HG02610 (cell line): ENCODE results near the gene RABGAP1.

Experiments used
- ATAC-seq: cut with Tn5 transposase; IDR thresholded peaks from one replicate; pipeline ENCODE4 v1.9.1; 2021; ENCODE audit warnings: mild to moderate bottlenecking, moderate library complexity; ENCODE audit not compliant: unreplicated experiment

RABGAP1 gene

DNA sequence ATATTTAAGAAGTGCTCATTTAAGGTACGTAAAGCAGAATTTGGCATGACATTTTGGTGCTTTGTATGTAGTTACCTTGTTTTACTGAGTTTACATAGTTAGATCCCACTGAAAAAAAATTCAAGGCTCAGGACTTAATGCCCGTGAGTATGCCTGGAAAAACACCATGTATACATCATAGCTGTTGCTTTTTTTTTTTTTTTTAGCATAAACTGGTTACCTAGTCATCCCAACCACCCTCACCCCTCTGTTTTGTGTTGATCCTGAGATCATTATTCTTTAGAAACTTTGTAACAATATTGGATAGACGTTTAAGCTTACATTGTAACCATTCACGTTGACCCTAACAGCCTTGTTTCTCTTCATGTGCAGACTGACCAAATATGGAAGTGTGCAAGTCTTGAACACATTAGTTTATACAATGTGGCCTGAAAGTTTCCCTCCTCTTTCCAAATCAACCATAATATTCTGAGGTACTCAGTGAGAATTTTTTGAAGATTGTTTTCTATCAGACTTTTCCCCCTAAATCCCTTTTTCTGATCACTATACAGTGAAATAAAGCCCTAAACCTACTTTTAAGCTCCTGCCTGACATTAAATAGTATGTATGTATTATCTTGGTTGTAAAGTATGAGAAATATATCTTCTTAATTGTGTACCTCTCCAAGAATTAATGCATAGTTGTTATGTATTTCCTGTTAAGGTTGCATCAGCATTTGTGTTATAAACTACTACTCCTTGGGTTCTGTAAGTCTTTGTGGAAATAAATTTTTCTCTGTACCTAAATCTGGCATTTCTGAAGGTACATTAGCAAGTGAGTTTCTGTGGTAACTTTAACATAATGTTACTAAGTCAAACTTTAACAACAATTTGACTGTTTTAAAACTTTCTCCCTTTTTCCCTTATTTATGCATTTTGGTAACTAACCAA is 4.4 kb downstream of the RABGAP1 start:
- no peak for ATAC-seq

- ATAC-seq: no peak
Measured at GRCh38 chr9:122946461-122947005, 5.7 kb downstream of the RABGAP1 start.

- ATAC-seq: peak; percentile 53
Measured at GRCh38 chr9:122948313-122948712, 7.5 kb downstream of the RABGAP1 start.

DNA sequence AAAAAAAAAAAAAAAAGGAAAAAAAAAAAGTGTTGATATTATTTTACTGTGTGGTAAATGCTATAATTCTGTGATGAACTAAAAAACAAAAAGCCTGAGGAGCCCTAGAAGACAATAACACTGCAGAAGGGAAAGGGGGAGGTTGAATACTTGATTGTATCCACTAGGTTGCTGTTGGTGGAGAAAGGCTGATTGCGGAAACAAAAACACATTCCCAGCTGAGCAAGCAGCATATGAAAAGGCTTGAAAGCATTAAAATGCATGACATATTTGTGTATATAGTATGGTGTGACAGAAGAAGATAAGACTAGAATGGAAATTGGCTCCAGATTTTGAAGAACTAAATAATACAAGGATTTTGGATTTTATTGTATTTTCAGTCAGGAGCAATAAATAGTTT is 8.9 kb downstream of the RABGAP1 start:
- no peak for ATAC-seq

DNA sequence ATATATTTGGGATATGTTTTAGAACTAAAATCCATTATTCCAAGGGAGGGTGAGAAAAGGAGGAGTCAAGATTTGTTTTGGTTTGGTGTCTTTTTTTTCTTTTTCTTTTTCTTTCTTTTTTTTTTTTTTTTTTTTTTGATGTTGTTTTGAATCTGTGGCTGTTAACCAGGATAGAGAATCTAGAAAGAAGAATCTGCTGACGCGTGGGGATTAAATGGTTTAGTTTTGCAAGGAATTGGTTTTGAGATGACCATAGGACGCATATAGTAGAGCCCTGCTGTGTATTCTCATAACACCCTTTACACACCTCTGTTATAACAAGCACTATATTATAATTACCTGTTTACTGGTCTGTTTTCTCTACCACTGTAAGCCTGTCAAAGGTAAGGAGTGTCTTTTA is 9.4 kb downstream of the RABGAP1 start:
- no peak for ATAC-seq

- no peak for ATAC-seq
Measured at GRCh38 chr9:122951056-122951455, 10.2 kb downstream of the RABGAP1 start.

- no peak for ATAC-seq
Measured at GRCh38 chr9:122954253-122954691, 13.5 kb downstream of the RABGAP1 start.

DNA sequence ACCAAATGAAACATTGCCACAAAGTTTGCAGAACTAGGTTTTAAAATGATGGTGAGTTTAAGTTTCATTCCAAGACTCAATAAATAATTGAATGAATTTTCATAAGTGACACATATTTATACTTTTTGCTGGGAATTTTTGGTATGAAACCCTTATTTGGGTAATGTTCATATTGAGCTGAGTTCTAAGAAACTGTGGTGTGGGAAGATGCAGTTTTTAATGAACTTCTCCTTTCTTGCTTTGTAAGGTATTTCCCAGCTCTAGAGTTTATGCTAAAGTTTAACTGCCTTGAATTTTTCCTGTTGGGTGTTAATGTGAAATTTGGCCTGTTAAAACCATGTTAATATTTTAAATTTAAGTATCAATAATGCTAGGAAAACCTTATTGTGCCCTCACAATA is 15.1 kb downstream of the RABGAP1 start:
- ATAC-seq: no peak

GRCh38 chr9:122961139-122961538 is 20.3 kb downstream of the RABGAP1 start:
- ATAC-seq: no peak

DNA sequence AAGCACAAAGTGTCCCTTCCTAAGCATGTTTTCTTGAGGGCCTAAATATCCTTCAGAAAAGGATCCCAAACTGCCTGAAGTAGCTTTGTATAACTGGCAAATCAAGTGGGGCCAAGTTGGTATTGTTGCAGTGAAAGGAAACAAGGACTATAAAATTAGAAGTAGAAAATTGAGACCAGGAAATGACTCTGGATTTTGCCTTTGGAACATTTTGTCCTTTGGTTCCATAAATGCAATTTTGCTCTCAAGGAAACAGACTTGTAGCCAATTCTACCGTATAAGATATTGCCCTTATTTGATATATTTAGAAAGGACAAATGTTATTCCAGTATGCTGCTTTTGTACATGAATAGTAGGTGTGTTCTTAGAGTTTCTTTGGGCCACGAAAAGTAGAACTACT is 34.4 kb downstream of the RABGAP1 start:
- no peak for ATAC-seq

GRCh38 chr9:122978601-122979000 is 37.8 kb downstream of the RABGAP1 start:
- no peak for ATAC-seq

GRCh38 chr9:122986010-122986409 is 45.2 kb downstream of the RABGAP1 start:
- ATAC-seq: no peak

DNA sequence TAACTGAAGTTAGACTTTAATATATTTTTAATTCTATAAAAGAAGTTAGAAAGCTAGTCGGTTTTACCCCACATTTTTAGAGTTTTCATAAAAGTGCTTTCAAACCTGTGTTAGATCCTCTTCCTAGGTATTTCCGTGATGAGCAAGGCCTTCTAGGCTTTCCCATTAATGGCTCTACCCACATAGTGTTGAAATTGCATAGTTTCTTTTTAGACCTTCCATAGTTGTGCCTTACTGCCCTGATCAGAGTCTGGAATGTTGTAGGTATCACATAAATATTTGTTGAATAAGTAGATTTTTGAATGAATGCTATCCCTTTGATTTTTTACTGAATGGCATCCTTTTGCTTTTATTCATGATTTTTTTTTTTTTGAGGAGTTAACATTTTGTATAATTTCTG is 47.3 kb downstream of the RABGAP1 start:
- no peak for ATAC-seq

GRCh38 chr9:122988920-122989621 is 48.3 kb downstream of the RABGAP1 start:
- peak; percentile 88 for ATAC-seq

DNA sequence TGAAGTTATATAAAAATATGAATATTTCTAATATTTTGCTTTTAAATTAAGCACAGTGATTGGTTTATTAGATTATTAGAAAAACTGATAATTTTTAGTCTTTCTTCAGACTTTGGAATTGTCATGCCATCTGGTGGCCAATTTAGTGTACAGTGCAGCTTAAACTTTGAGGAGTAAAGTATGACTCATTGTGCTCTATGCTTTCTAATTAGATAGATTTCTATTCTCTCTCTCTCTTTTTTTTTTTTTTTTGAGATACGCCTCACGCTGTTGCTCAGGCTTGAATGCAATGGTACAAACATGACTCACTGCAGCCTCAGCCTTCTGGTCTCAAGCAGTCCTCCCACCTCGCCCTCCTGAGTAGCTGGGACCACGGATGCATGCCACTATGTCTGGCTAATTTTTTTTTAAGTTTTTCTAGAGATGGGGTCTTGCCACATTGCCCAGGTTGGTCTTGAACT is 50.6 kb downstream of the RABGAP1 start:
- ATAC-seq: peak; percentile 47

DNA sequence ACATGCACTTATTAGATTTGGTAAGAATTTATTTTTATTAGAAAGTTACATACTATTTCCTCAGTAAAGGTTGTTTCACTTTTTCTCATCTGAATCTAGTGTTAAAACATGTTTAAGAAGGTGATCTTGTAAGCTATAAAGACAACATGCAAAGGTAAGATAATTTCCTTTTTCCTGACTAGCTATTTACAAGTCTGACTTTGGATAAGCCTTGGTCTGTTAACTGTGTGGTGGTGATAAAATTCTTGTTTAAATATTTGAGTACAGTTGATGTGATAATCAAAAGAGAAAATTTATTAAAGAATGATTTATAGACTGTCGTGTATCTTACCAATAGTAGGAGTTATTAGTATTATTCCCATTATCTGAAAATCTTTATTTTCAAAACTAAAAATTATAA is 55.8 kb downstream of the RABGAP1 start:
- no peak for ATAC-seq

- no peak for ATAC-seq
Measured at GRCh38 chr9:122998448-122998847, 57.6 kb downstream of the RABGAP1 start.

- no peak for ATAC-seq
Measured at GRCh38 chr9:123000371-123001068, 59.7 kb downstream of the RABGAP1 start.

DNA sequence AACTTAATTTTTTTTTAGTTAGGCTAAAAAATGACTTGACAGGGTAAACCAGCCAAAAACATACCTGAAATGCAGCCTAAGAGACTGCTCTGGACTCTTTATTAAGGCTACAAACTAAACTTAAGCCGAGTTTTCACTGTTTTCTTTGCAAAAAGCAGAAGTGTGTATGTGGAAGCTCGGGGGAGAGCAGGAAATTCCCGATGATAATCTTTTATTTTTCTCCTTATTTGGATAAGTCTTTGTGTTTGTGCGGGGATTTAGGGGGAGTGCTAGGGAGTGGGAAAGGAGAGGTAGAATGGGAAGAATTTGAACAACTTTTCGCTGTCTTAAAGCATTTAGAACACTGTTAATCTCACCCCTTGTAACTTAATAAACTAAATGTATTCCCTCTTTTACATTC is 61.9 kb downstream of the RABGAP1 start:
- ATAC-seq: no peak

DNA sequence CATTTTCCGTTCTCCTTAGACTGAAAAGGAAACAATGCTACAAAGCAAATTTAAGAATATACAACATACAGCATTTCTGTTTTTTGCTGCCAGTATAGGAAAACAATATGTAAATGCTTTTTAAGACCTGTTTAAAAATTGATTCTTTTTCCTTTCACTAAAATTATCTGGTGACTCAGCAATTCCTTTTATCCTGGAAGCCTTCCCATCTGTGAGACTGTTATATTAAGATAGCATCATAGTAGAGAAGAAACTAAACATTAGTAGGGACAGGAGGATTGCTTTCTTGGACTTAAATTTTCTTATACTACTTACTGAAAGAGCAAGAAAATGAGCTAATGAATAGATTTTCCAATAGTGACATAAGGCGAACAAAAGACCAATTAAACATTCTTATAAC is 62.6 kb downstream of the RABGAP1 start:
- ATAC-seq: no peak

DNA sequence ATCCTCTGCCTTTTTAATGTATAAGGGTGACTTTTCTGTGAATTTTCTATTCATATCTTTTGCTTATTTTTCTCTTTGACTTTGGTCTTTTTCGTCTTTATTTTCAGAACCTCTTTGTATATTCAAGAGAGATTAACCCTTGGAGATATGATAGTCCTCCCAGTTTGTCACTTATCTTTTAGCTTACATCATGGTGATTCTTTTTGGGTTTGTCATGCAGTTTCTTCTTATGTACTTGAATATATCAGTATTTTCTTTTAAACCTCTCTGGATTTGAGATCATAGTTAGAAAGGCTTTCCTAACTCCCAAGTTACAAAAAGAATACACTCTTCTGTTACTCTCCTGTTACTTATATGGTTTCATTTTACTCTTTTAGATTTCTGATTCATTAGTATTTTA is 65.1 kb downstream of the RABGAP1 start:
- ATAC-seq: no peak
